NCI-H748 (cell line): ENCODE results near the gene SLC22A5.

ENCODE experiments used
- DNase-seq: peaks from one replicate; lab custom pipeline; 2025; ENCODE audit not compliant: unreplicated experiment; lab: John Stamatoyannopoulos, UW

The SLC22A5 gene

DNA sequence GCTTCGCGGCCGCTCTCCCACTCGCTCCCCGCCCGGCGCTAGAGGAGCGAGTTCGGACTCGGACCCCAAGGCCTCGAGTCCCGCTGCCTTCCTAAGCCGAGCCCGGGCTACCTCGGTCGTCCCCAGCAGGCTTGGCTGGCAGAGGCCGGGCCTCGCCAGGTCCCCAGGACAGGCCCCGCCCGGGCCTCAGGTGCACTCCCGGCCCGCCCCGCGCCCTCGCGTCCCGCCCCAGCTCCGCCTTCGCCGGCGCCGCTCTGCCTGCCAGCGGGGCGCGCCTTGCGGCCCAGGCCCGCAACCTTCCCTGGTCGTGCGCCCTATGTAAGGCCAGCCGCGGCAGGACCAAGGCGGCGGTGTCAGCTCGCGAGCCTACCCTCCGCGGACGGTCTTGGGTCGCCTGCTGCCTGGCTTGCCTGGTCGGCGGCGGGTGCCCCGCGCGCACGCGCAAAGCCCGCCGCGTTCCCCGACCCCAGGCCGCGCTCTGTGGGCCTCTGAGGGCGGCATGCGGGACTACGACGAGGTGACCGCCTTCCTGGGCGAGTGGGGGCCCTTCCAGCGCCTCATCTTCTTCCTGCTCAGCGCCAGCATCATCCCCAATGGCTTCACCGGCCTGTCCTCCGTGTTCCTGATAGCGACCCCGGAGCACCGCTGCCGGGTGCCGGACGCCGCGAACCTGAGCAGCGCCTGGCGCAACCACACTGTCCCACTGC is at the start of gene SLC22A5:
SLC22A5 (plus strand) TSS at position 237 of the 707 bp plus-strand sequence; CDS start at position 500, 263 bp downstream.
- DNase-seq = peak; percentile 88

DNA sequence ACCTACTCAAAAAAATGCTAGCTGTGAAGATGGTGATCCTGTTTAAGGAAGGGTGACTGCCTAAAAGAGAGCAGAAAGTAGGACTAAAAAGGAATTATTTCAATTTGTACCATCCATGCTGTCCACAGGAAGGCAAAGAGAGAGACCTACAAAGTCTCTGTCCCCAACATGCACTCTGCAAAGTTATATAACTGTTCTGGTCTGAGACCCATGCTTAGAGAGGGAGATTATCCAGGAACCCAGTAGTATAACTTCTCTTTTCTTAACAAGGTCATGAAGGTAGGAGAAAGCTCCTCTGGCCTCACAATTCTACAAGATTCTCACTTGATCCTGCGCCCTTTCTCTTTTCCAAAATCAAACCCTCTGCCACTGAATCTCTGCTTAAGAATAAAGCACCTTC is 49.5 kb upstream of the SLC22A5 start:
- no peak for DNase-seq

DNA sequence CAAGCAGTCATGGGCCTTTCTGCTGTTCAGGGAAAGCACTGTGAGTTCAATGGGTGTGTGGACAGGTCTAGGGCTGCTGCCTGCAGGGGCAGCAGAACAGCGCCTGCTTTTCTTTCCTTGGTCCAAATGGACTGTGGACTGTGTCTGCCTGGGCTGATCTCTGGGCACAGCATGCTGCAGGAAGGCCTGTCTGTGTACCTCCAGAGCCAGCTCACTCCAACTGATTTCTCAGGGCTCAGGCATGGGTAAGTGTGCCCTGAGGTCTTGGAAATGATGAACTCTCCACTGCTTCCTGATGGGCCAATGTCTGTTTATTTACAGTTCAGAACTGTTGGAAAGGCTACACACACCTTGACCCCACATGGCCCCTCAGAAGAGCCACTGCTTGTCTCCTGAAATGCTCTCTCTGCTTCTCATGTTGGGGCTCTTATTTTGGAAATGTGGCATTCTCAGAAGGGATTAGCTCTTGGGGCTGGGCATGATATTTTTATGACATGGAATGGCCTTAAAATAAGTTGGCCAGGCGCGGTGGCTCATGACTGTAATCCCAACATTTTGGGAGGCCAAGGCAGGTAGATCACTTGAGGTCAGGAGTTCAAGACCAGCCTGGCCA is 48.3 kb upstream of the SLC22A5 start:
- DNase-seq = no peak

DNA sequence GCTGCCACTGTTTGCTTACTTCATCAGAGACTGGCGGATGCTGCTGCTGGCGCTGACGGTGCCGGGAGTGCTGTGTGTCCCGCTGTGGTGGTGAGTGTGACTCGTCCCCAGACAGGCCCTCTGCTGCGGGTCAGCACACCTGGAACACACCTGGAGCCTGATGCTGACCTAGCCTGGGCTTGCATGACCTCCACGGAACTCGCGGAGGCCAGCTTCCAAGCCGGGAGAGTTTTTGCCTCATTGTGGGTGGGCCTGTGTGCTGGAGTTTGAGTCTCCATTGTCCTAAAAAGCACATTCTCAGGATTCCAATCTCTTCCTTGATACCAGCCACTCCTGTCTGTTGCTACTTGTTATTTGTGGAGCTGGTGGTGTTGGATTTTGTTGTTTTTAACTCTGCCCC is 47.2 kb upstream of the SLC22A5 start:
- DNase-seq = no peak

DNA sequence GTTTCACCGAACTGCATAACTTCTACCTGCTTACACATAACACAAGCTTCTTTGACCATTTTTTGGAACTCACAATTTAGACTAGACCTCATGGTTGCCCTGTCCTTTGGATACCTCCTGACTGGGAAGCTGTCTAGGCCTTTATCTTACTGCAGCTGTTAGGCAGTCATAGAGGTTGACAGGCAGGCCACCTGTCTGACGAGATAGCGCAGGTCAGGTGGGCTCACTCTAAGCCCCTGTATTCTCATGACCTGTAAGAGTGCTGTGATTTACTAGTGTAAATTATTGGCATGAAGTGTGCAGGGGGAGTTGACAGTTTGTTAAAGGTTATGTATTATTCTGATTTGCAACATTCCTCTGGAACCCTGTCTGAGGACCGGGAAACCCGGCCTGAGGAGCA is 46.3 kb upstream of the SLC22A5 start:
- DNase-seq = no peak

DNA sequence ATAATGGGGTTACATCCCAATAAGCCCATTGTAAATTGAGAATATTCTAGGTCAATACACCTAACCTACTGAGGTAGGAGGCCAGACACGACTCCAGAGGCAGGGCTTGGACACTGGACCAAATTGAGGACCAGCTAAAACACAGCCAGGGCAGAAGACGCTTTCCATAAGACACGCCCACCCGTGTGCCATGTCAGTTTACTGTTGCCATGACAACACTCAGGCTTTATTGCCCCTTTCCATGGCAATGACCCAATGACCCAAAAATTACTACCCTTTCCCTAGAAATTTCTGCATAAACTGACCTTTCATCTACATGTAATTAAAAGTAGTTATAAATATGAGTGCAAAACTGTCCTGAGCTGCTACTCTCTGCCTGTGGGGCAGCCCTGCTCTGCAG is 43.8 kb upstream of the SLC22A5 start:
- no peak for DNase-seq

DNA sequence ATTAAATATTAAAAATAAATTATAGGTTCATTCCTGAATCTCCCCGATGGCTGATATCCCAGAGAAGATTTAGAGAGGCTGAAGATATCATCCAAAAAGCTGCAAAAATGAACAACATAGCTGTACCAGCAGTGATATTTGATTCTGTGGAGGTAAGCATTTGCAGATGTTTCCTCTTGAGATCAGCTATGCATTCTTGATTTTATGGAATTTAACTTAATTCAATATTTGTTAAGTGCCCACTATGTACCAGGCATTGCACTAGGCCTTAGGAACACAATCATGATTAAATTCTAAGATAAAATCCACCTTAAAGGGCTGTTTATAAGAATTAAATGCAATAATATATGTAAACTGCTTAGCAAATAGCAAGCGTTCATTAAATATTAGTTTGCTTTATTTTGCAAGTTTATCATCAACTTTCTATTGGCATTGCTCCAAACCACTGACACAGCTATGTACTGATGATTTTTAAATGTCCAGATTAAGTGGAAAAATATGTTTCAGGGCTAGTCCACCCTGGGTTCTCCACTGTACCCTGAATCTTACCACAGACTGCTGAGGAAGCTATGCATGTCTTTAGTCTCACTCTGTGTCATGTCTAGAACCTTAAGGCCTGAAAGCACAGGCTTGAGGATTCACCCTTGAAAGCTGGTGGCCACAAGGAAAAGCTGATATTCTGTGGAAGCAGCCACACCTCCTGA is 42.1 kb upstream of the SLC22A5 start:
- no peak for DNase-seq

DNA sequence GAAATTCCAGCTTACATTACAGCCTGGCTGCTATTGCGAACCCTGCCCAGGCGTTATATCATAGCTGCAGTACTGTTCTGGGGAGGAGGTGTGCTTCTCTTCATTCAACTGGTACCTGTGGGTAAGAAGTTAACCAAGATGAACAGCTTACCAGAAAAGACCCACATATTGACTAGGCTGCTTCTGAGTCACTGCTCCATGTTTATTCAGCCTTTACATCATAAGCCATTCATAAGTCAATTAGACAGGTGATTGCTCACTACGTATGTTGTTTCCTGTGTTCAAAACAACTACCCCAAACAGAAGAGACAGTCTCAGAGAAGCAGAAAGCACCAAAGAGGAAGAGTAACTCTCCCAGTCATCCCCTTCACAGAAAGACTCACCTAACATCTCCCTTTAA is 34.7 kb upstream of the SLC22A5 start:
- peak; percentile 45 for DNase-seq

DNA sequence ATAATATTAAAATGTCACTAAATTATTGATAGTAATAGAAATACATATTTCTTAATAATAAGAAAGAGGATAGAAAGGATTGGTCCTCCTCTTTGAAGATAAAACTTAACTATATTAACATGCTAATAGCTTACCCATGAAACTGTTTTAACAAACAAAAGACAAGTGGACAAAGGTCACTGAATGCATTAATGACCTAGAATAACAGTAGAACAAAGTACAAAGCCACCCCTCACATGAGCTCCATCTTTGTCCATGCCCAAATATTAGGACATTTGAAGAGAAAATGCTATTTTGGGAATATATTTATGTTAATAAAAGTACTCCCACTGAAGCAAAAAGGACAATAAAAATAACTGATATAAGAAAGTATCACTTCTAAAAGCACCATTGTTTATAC is 34.1 kb upstream of the SLC22A5 start:
- no peak for DNase-seq

DNA sequence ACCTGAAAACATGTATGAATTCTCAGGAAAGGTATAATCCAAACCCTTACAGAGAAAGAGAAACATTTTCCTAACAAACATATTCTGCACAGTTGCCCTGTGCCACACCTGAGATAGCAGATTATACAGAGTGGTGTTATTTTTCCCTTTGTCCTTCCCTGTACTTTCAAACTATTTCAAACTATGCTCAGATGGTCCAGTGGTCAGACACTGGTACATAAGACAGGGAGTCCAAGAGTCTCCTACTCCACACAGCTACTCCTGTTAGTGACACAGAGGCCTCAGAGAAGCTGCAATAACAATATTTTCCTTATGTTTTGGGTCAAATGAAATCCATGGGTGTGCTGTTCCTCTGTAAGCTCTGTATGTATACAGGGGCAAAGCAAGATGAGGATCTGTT is 30.0 kb upstream of the SLC22A5 start:
- no peak for DNase-seq

DNA sequence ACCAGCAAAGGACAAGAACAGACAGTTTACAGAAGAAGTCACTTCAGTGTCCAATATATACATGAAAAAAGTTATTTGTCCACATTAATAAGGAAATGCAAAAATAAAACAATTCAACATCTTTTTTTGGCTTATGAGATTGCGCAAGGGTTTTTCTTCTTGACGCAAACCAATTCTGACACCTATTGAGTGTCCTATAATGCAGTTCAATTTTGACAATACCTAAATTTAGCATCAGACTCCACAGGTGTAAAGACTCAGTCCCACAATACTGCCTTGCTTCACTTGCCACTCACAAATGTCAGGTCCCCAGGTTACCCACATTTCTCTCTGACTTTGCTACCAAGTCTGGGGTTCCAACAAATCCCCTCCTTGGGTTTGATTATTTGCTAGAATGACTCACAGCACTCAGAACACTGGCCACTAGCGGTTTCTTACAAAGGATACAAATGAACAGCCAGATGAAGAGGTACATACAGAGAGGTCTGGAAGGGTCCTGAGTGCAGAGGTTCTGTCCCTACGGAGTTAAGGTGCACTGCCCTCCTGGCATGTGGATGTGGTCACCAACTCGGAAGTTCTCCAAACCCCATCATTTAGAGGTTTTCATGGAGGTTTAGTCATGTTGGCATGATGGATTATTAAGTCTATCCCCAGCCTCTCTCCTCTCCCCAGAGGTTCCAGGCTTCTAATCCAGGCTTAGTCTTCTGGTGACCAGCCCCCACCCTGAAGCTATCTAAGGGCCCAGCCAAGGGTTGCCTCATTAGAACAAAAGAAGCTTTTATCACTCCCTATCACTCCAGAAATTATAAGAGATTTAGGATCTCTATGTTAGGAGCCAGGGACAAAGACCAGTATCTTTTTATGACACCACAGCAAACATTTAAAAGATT is 27.0 kb upstream of the SLC22A5 start:
- no peak for DNase-seq

DNA sequence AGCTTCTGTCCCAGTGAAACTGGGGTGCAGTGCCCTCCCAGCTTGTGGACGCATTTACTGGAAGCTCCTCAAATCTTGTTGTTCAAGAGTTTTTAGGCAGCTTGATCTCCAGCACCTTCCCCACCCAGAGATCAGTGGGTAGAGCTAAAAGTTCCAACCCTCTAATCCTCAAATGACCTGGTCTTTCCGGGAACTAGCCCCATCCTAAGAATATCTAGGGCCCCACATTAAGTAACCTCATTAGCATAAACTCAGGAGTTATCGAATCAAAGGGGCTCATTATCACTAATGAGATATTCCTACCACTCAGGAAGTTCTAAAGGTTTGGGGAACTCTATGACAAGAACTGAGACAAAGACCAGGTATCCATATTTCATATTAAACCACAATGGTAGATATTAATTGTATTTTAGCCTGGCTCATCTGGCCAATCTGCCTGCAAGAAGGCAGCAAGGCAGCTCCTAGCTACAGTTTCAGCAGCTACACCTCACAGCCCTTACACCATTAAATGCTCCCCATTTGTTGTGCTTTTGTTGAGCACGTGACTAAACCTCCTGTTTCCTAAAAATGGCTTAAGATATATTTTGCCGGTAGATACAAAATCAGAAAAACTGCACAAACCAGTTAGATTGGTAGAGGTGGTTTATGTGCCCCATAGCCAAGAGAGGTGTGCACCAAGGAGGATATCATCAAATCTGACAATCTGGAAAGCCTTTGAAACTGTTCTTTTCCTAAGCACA is 24.6 kb upstream of the SLC22A5 start:
- DNase-seq = no peak

DNA sequence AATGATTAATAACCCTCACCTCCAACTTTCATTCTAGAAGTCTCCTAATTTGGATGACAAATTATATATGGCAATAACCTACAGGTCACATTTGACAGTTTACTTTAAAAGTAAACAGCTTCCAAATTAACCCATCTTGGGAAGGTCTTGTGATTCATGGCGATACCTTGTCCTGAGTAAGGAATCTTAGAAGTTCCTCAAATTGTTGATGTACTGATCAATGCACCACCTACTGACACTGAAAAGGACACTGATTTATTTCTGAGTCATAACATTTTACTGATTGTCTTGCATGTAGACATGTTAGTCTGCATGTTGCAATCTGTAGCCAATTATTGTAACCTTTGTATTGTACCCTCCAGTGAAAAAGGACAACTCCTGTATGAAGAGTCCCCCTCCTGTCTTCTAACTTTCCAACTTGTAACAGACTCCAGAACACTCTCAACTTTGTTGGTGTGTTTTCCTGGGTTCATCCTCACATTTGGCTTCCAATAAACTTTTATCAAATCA is 16.0 kb upstream of the SLC22A5 start:
- no peak for DNase-seq

DNA sequence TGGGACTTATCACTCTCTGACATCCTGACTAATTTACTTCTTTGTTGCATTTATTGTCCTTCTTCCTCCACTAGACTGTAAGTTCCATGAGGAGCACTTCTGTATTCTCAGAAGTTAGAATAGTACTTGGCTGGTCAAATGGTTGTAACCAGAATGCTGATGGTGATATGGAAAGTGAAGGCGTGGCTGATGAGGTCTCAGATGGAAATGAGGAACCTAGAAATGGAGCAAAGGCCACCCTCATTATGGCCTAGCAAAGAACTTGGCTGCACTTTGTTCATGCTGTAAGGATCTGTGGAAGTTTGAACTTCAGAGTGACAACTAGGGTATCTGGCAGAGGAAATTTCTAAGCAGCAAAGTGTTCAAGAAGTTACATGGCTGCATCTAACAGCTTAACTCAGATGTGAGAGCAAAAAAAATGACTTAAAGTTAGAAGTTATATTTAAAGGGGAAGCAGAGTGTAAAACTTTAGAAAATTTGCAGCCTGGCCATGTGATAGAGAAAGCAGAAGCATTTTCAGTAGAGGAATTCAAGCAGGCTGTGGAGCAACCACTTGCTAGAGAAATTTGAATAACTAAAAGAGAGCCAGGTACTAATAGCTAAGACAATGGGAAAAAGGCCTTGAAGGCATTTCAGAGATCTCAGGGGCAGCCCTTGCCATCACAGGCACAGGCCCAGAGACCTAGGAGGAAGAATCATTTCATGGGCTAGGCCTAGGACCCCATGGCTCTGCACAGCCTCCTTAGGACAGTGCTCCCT is 14.9 kb upstream of the SLC22A5 start:
- no peak for DNase-seq

DNA sequence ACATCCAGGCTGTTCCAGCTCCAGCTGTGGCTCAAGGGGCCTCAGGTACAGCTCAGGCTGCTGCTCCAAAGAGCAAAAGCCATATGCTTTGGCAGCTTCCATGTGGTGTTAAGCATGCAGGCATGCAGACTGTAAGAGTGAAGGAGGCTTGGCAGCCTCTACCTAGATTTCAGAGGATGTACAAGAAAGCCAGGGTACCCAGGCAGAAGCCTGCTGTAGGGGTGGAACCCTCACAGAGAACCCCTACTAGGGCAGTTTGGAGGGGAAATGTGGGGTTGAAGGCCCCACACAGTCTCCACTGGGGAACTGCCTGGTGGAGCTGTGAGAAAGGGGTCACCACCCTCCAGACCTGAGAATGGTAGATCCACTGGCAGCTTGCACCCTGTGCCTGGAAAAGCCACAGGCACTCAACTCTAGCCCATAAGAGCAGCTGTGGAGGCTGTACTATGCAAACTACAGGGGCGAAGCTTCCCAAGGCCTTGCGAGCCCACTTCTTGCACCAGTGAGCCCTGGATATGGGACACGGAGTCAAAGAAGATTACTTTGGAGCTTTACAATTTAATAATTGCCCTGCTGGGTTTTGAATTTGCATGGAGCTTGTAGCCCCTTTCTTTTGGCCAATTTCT is 14.3 kb upstream of the SLC22A5 start:
- no peak for DNase-seq

DNA sequence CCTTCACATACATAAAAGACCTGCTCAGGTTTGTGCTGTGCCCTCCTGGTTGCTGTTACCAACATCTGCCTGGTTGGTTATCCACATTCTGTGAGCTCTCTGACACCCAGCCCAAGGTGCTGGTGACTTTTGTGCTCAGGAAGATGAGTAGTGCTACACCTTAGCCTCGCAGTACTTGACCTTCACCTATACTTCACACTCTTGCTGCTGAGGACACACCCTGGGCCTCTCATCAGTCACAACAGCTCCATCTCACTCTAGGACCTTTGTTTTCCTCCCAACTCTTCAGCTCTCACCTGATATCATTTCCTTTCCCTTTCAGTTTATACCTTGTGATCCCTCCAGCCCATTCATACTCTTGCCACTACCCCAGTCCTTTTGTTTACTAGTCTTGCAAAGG is 10.7 kb upstream of the SLC22A5 start:
- no peak for DNase-seq

DNA sequence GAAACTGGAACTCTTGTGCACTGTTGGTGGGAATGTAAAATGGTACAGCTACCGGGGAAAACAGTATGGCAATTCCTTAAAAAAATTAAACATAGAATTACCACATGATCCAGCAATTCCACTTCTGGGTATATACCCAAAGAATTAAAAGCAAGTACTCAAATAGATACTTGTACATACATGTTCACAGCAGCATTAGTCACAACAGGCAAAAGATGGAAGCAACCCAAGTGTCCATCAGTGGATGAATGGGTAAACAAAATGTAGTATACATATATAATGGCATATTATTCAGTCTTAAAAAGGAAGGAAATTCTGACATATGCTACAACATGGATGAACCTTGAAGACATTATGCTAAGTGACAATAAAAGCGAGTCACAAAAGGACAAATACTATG is 7.4 kb upstream of the SLC22A5 start:
- no peak for DNase-seq

DNA sequence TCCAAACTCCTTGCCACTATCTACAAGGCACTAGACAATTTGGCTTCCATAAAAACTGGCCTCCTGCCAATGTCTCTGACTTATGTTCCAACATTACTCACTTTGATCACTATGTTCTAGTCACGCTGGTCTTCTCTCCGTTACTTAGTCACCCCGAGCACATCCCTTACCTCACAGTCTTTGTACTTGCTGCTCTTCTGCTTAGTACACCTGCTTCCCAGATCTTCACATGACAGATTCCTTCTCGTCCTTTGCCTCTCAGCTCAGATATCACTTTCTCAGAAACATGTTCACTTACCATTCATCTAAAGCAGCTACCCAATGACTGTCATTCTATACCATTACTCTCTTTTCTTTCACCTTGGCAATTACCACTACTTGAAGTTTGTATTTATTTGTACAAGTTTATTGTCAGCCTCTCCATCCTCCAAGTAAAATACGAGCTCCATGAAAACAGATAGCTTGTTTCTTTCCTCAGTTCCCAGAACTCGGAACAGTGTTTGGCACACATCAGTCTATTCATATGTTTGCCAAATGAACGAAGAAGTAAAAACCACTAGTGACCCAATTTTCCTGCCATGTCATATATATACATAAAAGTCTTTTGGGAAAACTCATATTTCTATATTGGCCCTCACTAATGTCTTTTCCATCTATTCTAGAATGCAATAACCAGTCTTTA is 5.9 kb upstream of the SLC22A5 start:
- no peak for DNase-seq

DNA sequence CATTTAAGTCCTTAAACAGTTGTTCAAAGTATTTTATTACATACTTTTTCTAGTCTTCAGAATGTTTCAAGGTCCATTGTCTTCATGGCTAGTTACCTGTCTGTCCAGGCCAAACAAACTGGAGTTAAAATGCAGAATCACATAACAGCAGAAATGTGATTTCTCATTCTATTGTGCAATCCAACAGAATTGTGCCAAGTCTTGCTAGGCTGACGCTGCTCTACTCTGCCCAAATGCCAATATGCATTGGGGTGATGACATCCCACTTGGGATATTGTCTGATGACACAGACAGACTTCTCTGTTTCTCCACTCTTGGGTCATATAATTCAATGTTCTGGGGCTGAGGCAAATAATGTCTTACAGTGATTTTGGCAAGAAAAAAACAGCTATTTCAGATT is 5.2 kb upstream of the SLC22A5 start:
- no peak for DNase-seq
